Duodenal mucosa (tissue), 2 donors: ENCODE data around the gene SLC37A1.

ENCODE experiments used
- H3K27ac ChIP-seq: one replicate; pipeline ENCODE4 v1.7.0; 2013; ENCODE audit warnings: low read depth, low read length
- H3K27me3 ChIP-seq, 2 donors: one replicate each; pipeline ENCODE4 v1.7.0; 2013; ENCODE audit warnings: low read length in 2 of 2, control low read depth in 1 of 2; ENCODE audit not compliant: insufficient read depth in 2 of 2, control insufficient read depth in 1 of 2
- H3K36me3 ChIP-seq, 2 donors: one replicate each; pipeline ENCODE4 v1.7.0; 2013; ENCODE audit warnings: low read length in 2 of 2, control low read depth in 1 of 2; ENCODE audit not compliant: insufficient read depth in 2 of 2, control insufficient read depth in 1 of 2
- H3K4me1 ChIP-seq, 2 donors: one replicate each; pipeline ENCODE4 v1.7.0; 2013; ENCODE audit warnings: low read length in 2 of 2, control low read depth in 1 of 2; ENCODE audit not compliant: insufficient read depth in 2 of 2, control insufficient read depth in 1 of 2
- H3K4me3 ChIP-seq, 2 donors: one replicate each; pipeline ENCODE4 v1.7.0; 2013; ENCODE audit warnings: low read length in 2 of 2, low read depth in 1 of 2
- H3K9ac ChIP-seq, 2 donors: one replicate each; pipeline ENCODE4 v1.7.0; 2013; ENCODE audit warnings: low read length in 2 of 2, low read depth in 1 of 2
- H3K9me3 ChIP-seq, 2 donors: one replicate each; pipeline ENCODE4 v1.7.0; 2013; ENCODE audit warnings: low read length in 2 of 2, control low read depth in 1 of 2; ENCODE audit not compliant: control insufficient read depth in 1 of 2

SLC37A1 gene

GRCh38 chr21:42540396-42540795 lies 26.7 kb downstream of the SLC37A1 start:
- Histone ChIP-seq H3K36me3 (peaks cover 57 to 91% of the 10 kb centered on the region in 2 donors), H3K27me3 (no peaks in the 10 kb centered on the region), H3K4me1 (peaks cover 12 to 24% of the 10 kb centered on the region in 2 donors), H3K4me3 (no peak overlapping the region), H3K9me3 (no peaks in the 10 kb centered on the region), H3K9ac (no peak overlapping the region), H3K27ac (no peak overlapping the region)

GRCh38 chr21:42541174-42541573 lies 27.5 kb downstream of the SLC37A1 start:
- Histone ChIP-seq H3K9ac (no peak overlapping the region), H3K4me1 (peaks cover 6 to 16% of the 10 kb centered on the region in 2 donors), H3K9me3 (no peaks in the 10 kb centered on the region), H3K27ac (no peak overlapping the region), H3K4me3 (no peak overlapping the region), H3K36me3 (peaks cover 57 to 91% of the 10 kb centered on the region in 2 donors), H3K27me3 (no peaks in the 10 kb centered on the region)

- Histone ChIP-seq H3K27ac (no peak overlapping the region), H3K4me3 (no peak overlapping the region), H3K9ac (no peak overlapping the region), H3K36me3 (peaks cover 56 to 91% of the 10 kb centered on the region in 2 donors), H3K27me3 (no peaks in the 10 kb centered on the region), H3K9me3 (no peaks in the 10 kb centered on the region), H3K4me1 (peaks cover 6 to 11% of the 10 kb centered on the region in 2 donors)
Observed at GRCh38 chr21:42541618-42542017, 28.0 kb downstream of the SLC37A1 start.

- Histone ChIP-seq H3K36me3 (peaks cover 55 to 91% of the 10 kb centered on the region in 2 donors), H3K27ac (no peak overlapping the region), H3K4me3 (no peak overlapping the region), H3K27me3 (no peaks in the 10 kb centered on the region), H3K9me3 (no peaks in the 10 kb centered on the region), H3K4me1 (peaks cover 6 to 7% of the 10 kb centered on the region in 2 donors), H3K9ac (no peak overlapping the region)
Observed at GRCh38 chr21:42542196-42542595, 28.5 kb downstream of the SLC37A1 start.

DNA sequence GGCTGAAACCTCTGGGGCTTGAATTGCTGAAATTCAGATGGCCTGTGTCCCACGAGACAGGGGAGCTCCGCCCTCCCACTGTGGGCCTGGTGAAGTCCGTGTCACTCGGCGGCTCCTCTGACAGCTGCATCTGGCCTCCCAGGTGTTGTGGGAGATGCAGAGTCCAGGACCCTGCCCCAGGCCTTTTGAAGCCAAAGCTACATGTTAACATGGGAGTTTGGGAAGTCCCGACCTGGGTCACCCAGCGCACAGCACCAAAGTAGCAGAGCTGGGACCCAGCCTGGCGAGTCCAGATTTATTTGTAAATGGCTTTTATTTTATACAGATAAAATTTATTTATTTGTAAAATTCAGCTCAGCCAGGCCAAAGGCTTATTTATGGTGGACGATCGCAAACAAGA lies 28.9 kb downstream of the SLC37A1 start:
- peaks cover 2 to 7% of the 10 kb centered on the region in 2 donors for H3K4me1 ChIP-seq
- no peak overlapping the region for H3K4me3 ChIP-seq
- no peak overlapping the region for H3K27ac ChIP-seq
- no peak overlapping the region for H3K9ac ChIP-seq
- no peaks in the 10 kb centered on the region for H3K27me3 ChIP-seq
- no peaks in the 10 kb centered on the region for H3K9me3 ChIP-seq
- peaks cover 55 to 91% of the 10 kb centered on the region in 2 donors for H3K36me3 ChIP-seq

- Histone ChIP-seq H3K4me3 (no peak overlapping the region), H3K36me3 (peaks cover 56 to 91% of the 10 kb centered on the region in 2 donors), H3K9me3 (no peaks in the 10 kb centered on the region), H3K27me3 (no peaks in the 10 kb centered on the region), H3K27ac (no peak overlapping the region), H3K9ac (no peak overlapping the region), H3K4me1 (peaks cover 0 to 6% of the 10 kb centered on the region in 2 donors)
Observed at GRCh38 chr21:42543106-42543847, 29.6 kb downstream of the SLC37A1 start.

GRCh38 chr21:42544544-42544943 lies 30.9 kb downstream of the SLC37A1 start:
- Histone ChIP-seq H3K9me3 (no peaks in the 10 kb centered on the region), H3K27ac (no peak overlapping the region), H3K9ac (no peak overlapping the region), H3K4me1 (no peaks in the 10 kb centered on the region), H3K36me3 (peaks cover 54 to 93% of the 10 kb centered on the region in 2 donors), H3K27me3 (no peaks in the 10 kb centered on the region), H3K4me3 (no peak overlapping the region)

DNA sequence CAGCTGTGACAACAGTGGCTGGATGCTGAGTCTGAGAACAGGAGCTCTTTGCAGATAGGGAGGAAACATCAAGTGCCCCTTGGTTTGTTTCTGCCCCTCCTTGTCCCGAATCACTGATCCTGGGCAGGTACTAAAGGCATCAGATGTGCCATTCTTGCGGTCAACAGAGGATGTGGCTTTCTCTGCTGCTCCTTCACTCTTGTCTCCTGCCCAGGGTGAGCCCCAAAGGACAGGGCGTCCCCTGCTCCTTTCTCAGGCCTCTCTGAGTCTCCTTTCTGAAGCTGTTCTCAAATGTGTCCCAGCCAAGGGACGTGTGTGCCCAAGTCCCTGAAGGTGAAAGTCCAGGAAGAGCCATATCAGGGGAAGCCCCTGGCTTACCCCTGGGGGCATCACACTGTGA lies 31.7 kb downstream of the SLC37A1 start:
- H3K36me3 ChIP-seq, result peaks cover 54 to 88% of the 10 kb centered on the region in 2 donors
- no peak overlapping the region for H3K27ac ChIP-seq
- no peaks in the 10 kb centered on the region for H3K27me3 ChIP-seq
- H3K9ac ChIP-seq, result no peak overlapping the region
- H3K4me3 ChIP-seq, result no peak overlapping the region
- H3K9me3 ChIP-seq, result no peaks in the 10 kb centered on the region
- no peaks in the 10 kb centered on the region for H3K4me1 ChIP-seq

GRCh38 chr21:42545745-42546144 lies 32.1 kb downstream of the SLC37A1 start:
- Histone ChIP-seq H3K4me3 (no peak overlapping the region), H3K4me1 (no peaks in the 10 kb centered on the region), H3K27me3 (no peaks in the 10 kb centered on the region), H3K9me3 (no peaks in the 10 kb centered on the region), H3K9ac (no peak overlapping the region), H3K36me3 (peaks cover 53 to 88% of the 10 kb centered on the region in 2 donors), H3K27ac (no peak overlapping the region)

GRCh38 chr21:42546433-42546832 lies 32.8 kb downstream of the SLC37A1 start:
- Histone ChIP-seq H3K36me3 (peaks cover 52 to 83% of the 10 kb centered on the region in 2 donors), H3K4me3 (no peak overlapping the region), H3K9ac (no peak overlapping the region), H3K27ac (no peak overlapping the region), H3K27me3 (no peaks in the 10 kb centered on the region), H3K9me3 (no peaks in the 10 kb centered on the region), H3K4me1 (no peaks in the 10 kb centered on the region)
